ENCODE measurements around the gene STRC. TPM values are rescaled to one million over a fixed set of nuclear protein-coding genes. Genes with fewer than 3 reads are reported as not detected.
"Not testable (repeated sequence)": the region's sequence is repeated elsewhere in the genome, so short reads cannot be mapped to it uniquely, and the experiment has no call there.

Gene STRC
- total RNA-seq, 4 donors from 2014 or later = 0.03 to 1.1 TPM; not detected in 2

- not testable (repeated sequence) for H3K27me3 ChIP-seq
Observed at GRCh38 chr15:43563793-43564192, 54.8 kb downstream of the STRC start.

GRCh38 chr15:43562753-43563152, 55.8 kb downstream of the STRC start:
- H3K4me3 ChIP-seq; H3K27me3 ChIP-seq; DNase-seq; H3K4me1 ChIP-seq; intact Hi-C loops (cut with DNase I); H3K9me3 ChIP-seq; H3K27ac ChIP-seq: not testable (repeated sequence)
- peaks cover 0 to 16% (median 3%) of the 10 kb centered on the region in 3 donors for H3K36me3 ChIP-seq
- no CpG with 5 or more reads among the region's 3 CpGs for WGBS, 2 donors

More at GRCh38 chr15:43563793-43564192, 54.8 kb downstream of the STRC start:
- H3K4me1 ChIP-seq; DNase-seq; intact Hi-C loops (cut with DNase I); H3K27ac ChIP-seq; H3K9me3 ChIP-seq; H3K4me3 ChIP-seq; H3K36me3 ChIP-seq: not testable (repeated sequence)
- WGBS, 2 donors = no CpG with 5 or more reads among the region's 8 CpGs

GRCh38 chr15:43552986-43553385, 65.6 kb downstream of the STRC start:
- no peaks in the 10 kb centered on the region for H3K9me3 ChIP-seq
- H3K4me3 ChIP-seq = no peak overlapping the region
- 63 to 71% methylated on average over 2 of the region's 2 CpGs for WGBS, 2 donors
- TF ChIP-seq CTCF (IDR thresholded peaks at IDR 0.05) = no peak
- TF ChIP-seq POLR2A (IDR thresholded peaks at IDR 0.05) = no peak
- peaks cover 0 to 79% (median 0%) of the 10 kb centered on the region in 3 donors for H3K36me3 ChIP-seq
- no peaks in the 10 kb centered on the region for H3K27me3 ChIP-seq
- DNase-seq = no peak
- H3K27ac ChIP-seq = no peak overlapping the region
- intact Hi-C loops (cut with DNase I) = no loop called here
- no peaks in the 10 kb centered on the region for H3K4me1 ChIP-seq

GRCh38 chr15:43552256-43552655, 66.3 kb downstream of the STRC start:
- Histone ChIP-seq H3K27me3 (no peaks in the 10 kb centered on the region), H3K4me3 (no peak overlapping the region), H3K36me3 (peaks cover 0 to 77% (median 0%) of the 10 kb centered on the region in 3 donors), H3K4me1 (no peaks in the 10 kb centered on the region), H3K9me3 (peaks cover 0 to 6% (median 0%) of the 10 kb centered on the region in 3 donors), H3K27ac (no peak overlapping the region)
- no peak for DNase-seq
- intact Hi-C loops (cut with DNase I) = no loop called here
- 90 to 95% methylated on average over 4 of the region's 4 CpGs for WGBS, 2 donors
- TF ChIP-seq POLR2A (IDR thresholded peaks at IDR 0.05) (no peak), CTCF (IDR thresholded peaks at IDR 0.05) (no peak)

- Histone ChIP-seq H3K27ac (no peak overlapping the region), H3K4me1 (no peaks in the 10 kb centered on the region), H3K27me3 (no peaks in the 10 kb centered on the region), H3K36me3 (peaks cover 0 to 68% (median 0%) of the 10 kb centered on the region in 3 donors), H3K4me3 (no peak overlapping the region), H3K9me3 (peaks cover 0 to 6% (median 0%) of the 10 kb centered on the region in 3 donors)
- 66 to 78% methylated on average over 9 to 10 of the region's 10 CpGs for WGBS, 2 donors
- DNase-seq = no peak
- TF ChIP-seq POLR2A (IDR thresholded peaks at IDR 0.05) = no peak
- no peak for TF ChIP-seq CTCF (IDR thresholded peaks at IDR 0.05)
- intact Hi-C loops (cut with DNase I) = no loop called here
Observed at GRCh38 chr15:43550527-43551363, 67.9 kb downstream of the STRC start.

Small RNA genes within 50 kb of the gene (small RNA-seq; reads per million reads assigned to genes)
- gene PDIA3P2 (0 reads per million in 4 donors), gene RNU6-554P (0 reads per million in 4 donors), gene RNU6-610P (0 reads per million in 4 donors)

Other genes starting within 250 kb of the STRC start
- gene ZSCAN29, start 247.8 kb downstream of the STRC start, total RNA-seq = 10 to 100 TPM; 11.1 to 30.4 (median 19.1) TPM
- 10 to 100 TPM; 12.7 to 21.2 (median 20.8) TPM for gene TUBGCP4, start 247.7 kb downstream of the STRC start, total RNA-seq
- 10 to 100 TPM; 11.9 to 27.6 (median 20.6) TPM for gene TP53BP1, start 125.6 kb downstream of the STRC start, total RNA-seq
- 1 to 10 TPM in 2 of 4 donors, under 1 TPM in 2; 0.53 to 5.9 (median 2.3) TPM for gene MAP1A, start 101.2 kb downstream of the STRC start, total RNA-seq
- 10 to 100 TPM; 21.4 to 33.0 (median 26.7) TPM for gene PPIP5K1, start 28.6 kb downstream of the STRC start, total RNA-seq
- gene CKMT1B, start 24.8 kb downstream of the STRC start, total RNA-seq = 100 to 1,000 TPM in 2 of 4 donors, 10 to 100 TPM in 2; 60.7 to 159 (median 87.4) TPM
- 1 to 10 TPM in 3 of 4 donors, not detected in 1; 2.4 to 3.8 (median 2.7) TPM for gene CATSPER2, start 30.0 kb upstream of the STRC start, total RNA-seq
- 100 to 1,000 TPM in 2 of 4 donors, 10 to 100 TPM in 2; 53.1 to 128 (median 93.6) TPM for gene CKMT1A, start 75.1 kb upstream of the STRC start, total RNA-seq
- 100 to 1,000 TPM in 3 of 4 donors, 10 to 100 TPM in 1; 74.6 to 155 (median 129) TPM for gene PDIA3, start 127.6 kb upstream of the STRC start, total RNA-seq
- 10 to 100 TPM; 16.9 to 40.4 (median 29.9) TPM for gene ELL3, start 158.2 kb upstream of the STRC start, total RNA-seq
- 100 to 1,000 TPM; 520 to 903 (median 765) TPM for gene SERF2, start 173.5 kb upstream of the STRC start, total RNA-seq
- gene SERINC4, start 181.4 kb upstream of the STRC start, total RNA-seq = under 1 TPM in 1 of 4 donors, not detected in 3; 0.19 TPM
- 1 to 10 TPM; 2.0 to 9.3 (median 5.8) TPM for gene HYPK, start 181.8 kb upstream of the STRC start, total RNA-seq
- 10 to 100 TPM; 14.5 to 21.6 (median 18.4) TPM for gene MFAP1, start 205.9 kb upstream of the STRC start, total RNA-seq
- 10 to 100 TPM in 2 of 4 donors, 1 to 10 TPM in 2; 4.6 to 15.8 (median 10.3) TPM for gene WDR76, start 208.2 kb upstream of the STRC start, total RNA-seq

Data from esophagus squamous epithelium (tissue), 5 donors.